Peyer's patch (tissue), 4 donors: ENCODE results near the gene FARS2.

Experiments used
- POLR2A ChIP-seq, 2 donors: fragments of 450-650 bp; IDR thresholded peaks; one replicate each; pipeline ENCODE4 v1.5.1; 2017; ENCODE audit warnings: antibody characterized with exemption in 2 of 2, mild to moderate bottlenecking in 2 of 2, moderate library complexity in 2 of 2
- TF ChIP-seq, protein P1 (sequence below), 6 experiments: fragments of 450-650 bp in 4 of 6; fragments of 200-600 bp in 2 of 6; sonication (generic) in 1 of 6; IDR thresholded peaks; one replicate each; pipeline ENCODE4 v1.5.1; 2017 to 2019; ENCODE audit warnings: antibody characterized with exemption in 6 of 6, mild to moderate bottlenecking in 3 of 6, moderate library complexity in 1 of 6

DNA sequence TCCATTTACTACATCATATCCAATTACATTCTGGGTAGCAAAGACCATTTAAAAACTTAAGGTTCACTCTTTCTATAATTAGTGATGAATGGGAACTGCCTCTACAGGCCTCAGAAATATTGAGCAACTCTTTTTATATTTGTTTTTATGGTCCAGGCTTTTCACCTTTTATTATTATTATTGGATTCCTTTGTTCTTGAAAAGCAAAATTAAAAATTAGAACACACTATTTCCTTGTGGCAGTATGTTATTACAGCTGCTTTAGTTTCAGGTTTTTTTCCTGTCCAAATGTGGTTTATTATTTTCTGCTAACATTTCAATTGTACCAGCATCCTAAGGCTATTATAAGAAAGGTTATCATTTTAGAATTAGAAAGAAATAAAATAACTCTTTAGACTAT is 150.1 kb downstream of the FARS2 start:
- TF ChIP-seq, protein P1, sequence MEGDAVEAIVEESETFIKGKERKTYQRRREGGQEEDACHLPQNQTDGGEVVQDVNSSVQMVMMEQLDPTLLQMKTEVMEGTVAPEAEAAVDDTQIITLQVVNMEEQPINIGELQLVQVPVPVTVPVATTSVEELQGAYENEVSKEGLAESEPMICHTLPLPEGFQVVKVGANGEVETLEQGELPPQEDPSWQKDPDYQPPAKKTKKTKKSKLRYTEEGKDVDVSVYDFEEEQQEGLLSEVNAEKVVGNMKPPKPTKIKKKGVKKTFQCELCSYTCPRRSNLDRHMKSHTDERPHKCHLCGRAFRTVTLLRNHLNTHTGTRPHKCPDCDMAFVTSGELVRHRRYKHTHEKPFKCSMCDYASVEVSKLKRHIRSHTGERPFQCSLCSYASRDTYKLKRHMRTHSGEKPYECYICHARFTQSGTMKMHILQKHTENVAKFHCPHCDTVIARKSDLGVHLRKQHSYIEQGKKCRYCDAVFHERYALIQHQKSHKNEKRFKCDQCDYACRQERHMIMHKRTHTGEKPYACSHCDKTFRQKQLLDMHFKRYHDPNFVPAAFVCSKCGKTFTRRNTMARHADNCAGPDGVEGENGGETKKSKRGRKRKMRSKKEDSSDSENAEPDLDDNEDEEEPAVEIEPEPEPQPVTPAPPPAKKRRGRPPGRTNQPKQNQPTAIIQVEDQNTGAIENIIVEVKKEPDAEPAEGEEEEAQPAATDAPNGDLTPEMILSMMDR (IDR thresholded peaks at IDR 0.05) = no peak
- TF ChIP-seq POLR2A (IDR thresholded peaks at IDR 0.05) = no peak
